ENCODE data around the gene MSI2. TPM values are rescaled to one million over a fixed set of nuclear protein-coding genes. Genes with fewer than 3 reads are reported as not detected.

Gene MSI2
- total and polyA plus RNA-seq, 4 donors = 9.4 to 64.0 (median 30.4) TPM

GRCh38 chr17:57555636-57556175 lies 299.4 kb downstream of the MSI2 start:
- Histone ChIP-seq H3K4me3 (no peak overlapping the region), H3K9me3 (ENCODE audit: control insufficient read depth in 4 of 4, insufficient read depth in 3 of 4, low read length in 3 of 4) (no peaks in the 10 kb centered on the region), H3K27me3 (ENCODE audit: control insufficient read depth in 3 of 3, insufficient read depth in 3 of 3, low read length in 2 of 3) (no peaks in the 10 kb centered on the region), H3K4me1 (ENCODE audit: control insufficient read depth in 5 of 5, insufficient read depth in 5 of 5, low read length in 5 of 5) (peaks cover 4 to 44% (median 20%) of the 10 kb centered on the region in 5 donors), H3K27ac (ENCODE audit: low read depth in 1 of 2, low read length in 1 of 2) (no peak overlapping the region), H3K9ac (ENCODE audit: insufficient read depth in 1 of 2, low read length in 2 of 2) (no peak overlapping the region), H3K36me3 (ENCODE audit: control insufficient read depth in 4 of 4, insufficient read depth in 4 of 4, low read length in 4 of 4) (no peaks in the 10 kb centered on the region)
- DNase-seq (no peak), ATAC-seq (ENCODE audit: insufficient read depth, low FRiP score) (no peak)
- 67 to 72% methylated on average over 1 of the region's 1 CpG for WGBS, 2 donors
- TF ChIP-seq CTCF (IDR thresholded peaks at IDR 0.05; ENCODE audit: control extremely low read depth, extremely low read depth) = no peak

DNA sequence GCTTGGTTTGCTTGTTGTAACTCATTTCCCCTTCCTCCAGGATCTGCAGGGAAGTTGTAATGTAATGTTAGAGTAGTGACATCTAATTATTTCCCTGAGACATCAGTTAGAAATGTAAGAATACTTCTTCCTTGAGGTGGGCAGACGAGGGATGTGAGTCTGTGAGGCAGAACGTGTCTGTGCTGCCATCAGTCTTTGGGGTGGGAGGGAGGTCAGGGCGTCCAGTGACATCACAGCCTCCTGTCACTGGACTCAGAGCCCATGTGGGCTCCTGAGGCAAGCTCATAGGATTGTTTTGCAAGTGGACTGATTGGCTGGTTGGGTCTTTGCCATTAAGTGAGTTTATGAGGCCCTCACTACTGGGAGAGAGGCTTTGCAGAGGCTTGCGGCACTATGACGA lies 300.0 kb downstream of the MSI2 start:
- H3K4me3 ChIP-seq = no peak overlapping the region
- TF ChIP-seq CTCF (IDR thresholded peaks at IDR 0.05; ENCODE audit: control extremely low read depth, extremely low read depth) = no peak
- H3K9ac ChIP-seq (ENCODE audit: insufficient read depth in 1 of 2, low read length in 2 of 2) = no peak overlapping the region
- no peaks in the 10 kb centered on the region for H3K36me3 ChIP-seq (ENCODE audit: control insufficient read depth in 4 of 4, insufficient read depth in 4 of 4, low read length in 4 of 4)
- H3K4me1 ChIP-seq (ENCODE audit: control insufficient read depth in 5 of 5, insufficient read depth in 5 of 5, low read length in 5 of 5) = peaks cover 5 to 45% (median 20%) of the 10 kb centered on the region in 5 donors
- H3K27me3 ChIP-seq (ENCODE audit: control insufficient read depth in 3 of 3, insufficient read depth in 3 of 3, low read length in 2 of 3) = no peaks in the 10 kb centered on the region
- 67 to 91% methylated on average over 5 of the region's 5 CpGs for WGBS, 2 donors
- ATAC-seq (ENCODE audit: insufficient read depth, low FRiP score) (no peak), DNase-seq (no peak)
- no peaks in the 10 kb centered on the region for H3K9me3 ChIP-seq (ENCODE audit: control insufficient read depth in 4 of 4, insufficient read depth in 3 of 4, low read length in 3 of 4)
- no peak overlapping the region for H3K27ac ChIP-seq (ENCODE audit: low read depth in 1 of 2, low read length in 1 of 2)

- H3K27me3 ChIP-seq (ENCODE audit: control insufficient read depth in 3 of 3, insufficient read depth in 3 of 3, low read length in 2 of 3) = no peaks in the 10 kb centered on the region
- TF ChIP-seq CTCF (IDR thresholded peaks at IDR 0.05; ENCODE audit: control extremely low read depth, extremely low read depth) = no peak
- H3K4me3 ChIP-seq = no peak overlapping the region
- H3K36me3 ChIP-seq (ENCODE audit: control insufficient read depth in 4 of 4, insufficient read depth in 4 of 4, low read length in 4 of 4) = no peaks in the 10 kb centered on the region
- ATAC-seq (ENCODE audit: insufficient read depth, low FRiP score) (no peak), DNase-seq (no peak)
- no peak overlapping the region for H3K9ac ChIP-seq (ENCODE audit: insufficient read depth in 1 of 2, low read length in 2 of 2)
- H3K9me3 ChIP-seq (ENCODE audit: control insufficient read depth in 4 of 4, insufficient read depth in 3 of 4, low read length in 3 of 4) = no peaks in the 10 kb centered on the region
- peaks cover 5 to 44% (median 18%) of the 10 kb centered on the region in 5 donors for H3K4me1 ChIP-seq (ENCODE audit: control insufficient read depth in 5 of 5, insufficient read depth in 5 of 5, low read length in 5 of 5)
- H3K27ac ChIP-seq (ENCODE audit: low read depth in 1 of 2, low read length in 1 of 2) = no peak overlapping the region
- 92 to 98% methylated on average over 8 of the region's 8 CpGs for WGBS, 2 donors
These were observed 300.7 kb downstream of the MSI2 start for GRCh38 chr17:57556977-57557376.

- no peak for TF ChIP-seq CTCF (IDR thresholded peaks at IDR 0.05; ENCODE audit: control extremely low read depth, extremely low read depth)
- DNase-seq (no peak), ATAC-seq (ENCODE audit: insufficient read depth, low FRiP score) (no peak)
- 83 to 85% methylated on average over 4 of the region's 4 CpGs for WGBS, 2 donors
- no peak overlapping the region for H3K4me3 ChIP-seq
- H3K4me1 ChIP-seq (ENCODE audit: control insufficient read depth in 5 of 5, insufficient read depth in 5 of 5, low read length in 5 of 5) = peaks cover 5 to 40% (median 14%) of the 10 kb centered on the region in 5 donors
- H3K9ac ChIP-seq (ENCODE audit: insufficient read depth in 1 of 2, low read length in 2 of 2) = no peak overlapping the region
- H3K27me3 ChIP-seq (ENCODE audit: control insufficient read depth in 3 of 3, insufficient read depth in 3 of 3, low read length in 2 of 3) = no peaks in the 10 kb centered on the region
- no peaks in the 10 kb centered on the region for H3K9me3 ChIP-seq (ENCODE audit: control insufficient read depth in 4 of 4, insufficient read depth in 3 of 4, low read length in 3 of 4)
- H3K36me3 ChIP-seq (ENCODE audit: control insufficient read depth in 4 of 4, insufficient read depth in 4 of 4, low read length in 4 of 4) = no peaks in the 10 kb centered on the region
- H3K27ac ChIP-seq (ENCODE audit: low read depth in 1 of 2, low read length in 1 of 2) = no peak overlapping the region
These were observed 301.1 kb downstream of the MSI2 start for GRCh38 chr17:57557416-57557815.
